GM18858 (cell line): ENCODE data around the gene SLC23A1.
"Not testable (repeated sequence)": the region's sequence is repeated elsewhere in the genome, so short reads cannot be mapped to it uniquely, and the experiment has no call there.

Experiments used
- ATAC-seq: cut with Tn5 transposase; IDR thresholded peaks from one replicate; pipeline ENCODE4 v1.9.1; 2021; ENCODE audit not compliant: unreplicated experiment

Gene SLC23A1

DNA sequence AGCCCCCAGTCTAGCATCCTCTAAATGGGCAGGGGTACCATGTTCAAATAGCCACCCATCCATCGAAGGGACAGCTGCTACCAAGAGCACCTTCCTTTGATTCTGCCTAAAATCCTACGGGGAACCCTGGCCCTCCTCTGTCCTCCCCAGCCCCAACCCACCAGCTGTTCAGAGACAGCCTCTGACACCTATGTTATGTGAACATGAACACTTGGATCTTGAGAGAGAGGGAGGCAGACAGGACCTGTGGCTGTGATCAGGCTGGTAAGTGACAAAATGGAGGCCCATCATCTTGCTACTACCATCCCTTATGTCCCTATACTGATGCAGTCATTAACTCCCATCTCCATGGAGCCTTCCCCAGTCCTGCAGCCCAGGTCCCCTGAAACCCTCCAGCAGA is 8.2 kb downstream of the SLC23A1 start:
- ATAC-seq = no peak

DNA sequence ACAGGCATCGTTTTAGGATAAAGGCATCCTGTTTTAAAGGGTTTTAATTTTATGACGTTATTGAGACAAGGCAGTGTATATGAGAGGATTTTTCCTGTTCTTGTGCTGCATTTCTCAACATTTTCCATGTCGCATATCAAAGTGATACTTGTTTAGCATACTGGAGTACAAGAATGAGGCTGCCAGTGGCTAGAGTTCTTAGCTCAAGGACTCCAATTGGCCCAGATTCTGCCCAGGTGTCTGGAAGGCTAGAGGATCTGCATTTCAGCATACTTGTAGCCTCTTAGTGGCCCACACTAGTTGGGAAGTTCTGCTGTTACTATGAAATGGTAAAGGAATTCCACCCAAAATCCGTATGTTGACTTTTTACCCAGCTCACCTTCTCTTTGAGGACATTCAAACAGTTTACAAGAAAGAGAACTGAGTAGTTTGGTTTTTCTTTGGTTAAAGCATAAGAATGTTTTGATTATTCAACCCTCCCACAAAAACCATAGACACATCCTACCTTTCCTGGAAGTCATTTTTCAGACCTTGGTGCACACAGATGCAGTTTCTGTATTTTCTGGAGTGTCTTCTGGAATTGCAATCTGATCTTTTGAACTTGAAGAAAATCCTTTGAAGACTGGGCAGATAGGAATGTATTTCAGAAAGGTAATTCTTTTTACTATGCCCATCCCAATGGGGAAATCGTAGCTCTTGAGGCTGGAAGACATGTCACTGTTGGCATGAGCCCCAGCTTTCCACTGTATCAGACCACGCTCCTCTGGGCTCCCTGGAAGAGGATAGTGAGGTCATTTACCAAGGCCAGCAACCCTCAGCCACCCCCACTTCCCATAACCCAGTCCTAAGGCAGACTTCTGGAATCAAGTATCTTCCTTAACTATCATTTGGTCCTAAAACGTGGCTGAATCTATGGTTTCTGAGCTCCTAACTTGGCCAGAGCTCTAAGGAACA is 11.3 kb downstream of the SLC23A1 start:
- ATAC-seq = no peak

GRCh38 chr5:139369181-139369580 is 13.9 kb downstream of the SLC23A1 start:
- no peak for ATAC-seq

GRCh38 chr5:139368613-139369012 is 14.5 kb downstream of the SLC23A1 start:
- ATAC-seq = no peak

- ATAC-seq = no peak
Observed at GRCh38 chr5:139364466-139364865, 18.6 kb downstream of the SLC23A1 start.

DNA sequence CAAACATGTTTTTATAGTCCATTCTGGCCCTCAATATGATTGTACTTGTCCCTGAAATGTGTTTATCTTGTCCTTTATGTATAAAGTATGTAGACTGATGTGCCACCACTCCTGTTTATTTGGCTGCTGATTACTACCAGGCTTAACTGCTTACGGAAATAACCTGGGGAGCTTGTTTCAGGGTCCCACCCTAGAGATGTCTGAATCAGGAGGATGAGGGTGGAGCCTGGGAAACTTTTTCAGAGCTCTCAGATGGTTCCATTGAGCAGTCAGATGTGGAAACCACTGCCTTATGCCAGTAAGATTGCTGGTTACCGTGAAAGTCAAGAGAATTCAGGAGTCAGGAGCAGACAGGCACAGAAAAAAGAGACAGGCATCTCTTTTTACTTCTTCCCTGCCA is 19.2 kb downstream of the SLC23A1 start:
- no peak for ATAC-seq

- ATAC-seq = no peak
Observed at GRCh38 chr5:139361835-139362429, 21.2 kb downstream of the SLC23A1 start.

DNA sequence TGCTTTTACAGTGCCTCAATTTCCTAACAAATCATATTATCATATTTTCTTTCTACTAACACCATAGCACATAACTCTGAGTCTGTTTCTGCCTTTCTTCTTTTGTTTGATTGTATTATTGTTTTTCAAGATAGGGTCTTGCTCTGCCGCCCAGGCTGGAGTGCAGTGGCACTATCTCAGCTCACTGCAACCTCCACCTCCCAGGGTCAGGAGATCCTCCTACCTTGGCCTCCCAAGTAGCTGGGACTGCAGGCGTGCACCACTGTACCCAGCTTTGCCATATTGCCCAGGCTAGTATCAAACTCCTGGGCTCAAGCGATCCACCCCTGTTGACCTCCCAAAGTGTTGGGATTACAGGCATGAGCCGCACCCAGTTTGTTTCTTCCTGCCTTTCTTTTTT is 22.7 kb downstream of the SLC23A1 start:
- no peak for ATAC-seq

GRCh38 chr5:139358064-139358463 is 25.0 kb downstream of the SLC23A1 start:
- ATAC-seq = no peak

- not testable (repeated sequence) for ATAC-seq
Observed at GRCh38 chr5:139355900-139356299, 27.2 kb downstream of the SLC23A1 start.

DNA sequence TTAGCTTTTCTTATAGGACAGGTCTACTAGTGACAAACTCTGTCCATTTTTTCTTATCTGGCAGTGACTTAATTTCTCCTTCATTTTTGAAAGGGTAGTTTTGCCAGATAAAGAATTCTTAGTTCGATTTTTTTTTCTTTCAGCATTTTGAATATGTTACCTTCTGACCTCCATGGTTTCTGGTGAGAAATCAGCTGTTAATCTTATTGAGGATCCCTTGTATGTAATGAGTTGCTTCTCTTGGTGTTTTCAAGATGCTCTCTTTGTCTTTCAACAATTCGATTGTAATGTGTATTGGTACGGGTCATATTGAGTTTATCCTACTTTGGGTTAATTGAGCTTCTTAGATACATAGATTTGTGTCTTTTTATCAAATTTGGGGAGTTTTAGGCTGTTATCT is 28.9 kb downstream of the SLC23A1 start:
- ATAC-seq = no peak

DNA sequence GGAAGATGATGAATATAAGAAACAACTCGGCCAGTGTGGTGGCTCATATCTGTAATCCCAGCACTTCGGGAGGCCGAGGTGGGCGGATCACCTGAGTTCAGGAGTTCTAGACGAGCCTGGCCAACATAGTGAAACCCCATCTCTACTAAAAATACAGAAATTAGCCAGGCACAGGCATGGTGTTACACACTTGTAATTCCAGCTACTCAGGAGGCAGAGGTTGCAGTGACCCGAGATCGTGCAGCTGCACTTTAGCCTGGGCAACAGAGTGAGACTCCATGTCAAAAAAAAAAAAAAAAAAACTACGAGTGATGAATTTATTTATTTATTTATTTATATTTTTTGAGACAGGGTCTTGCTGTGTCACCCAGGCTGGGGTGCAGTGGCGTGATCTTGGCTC is 35.2 kb downstream of the SLC23A1 start:
- not testable (repeated sequence) for ATAC-seq

- not testable (repeated sequence) for ATAC-seq
Observed at GRCh38 chr5:139345442-139345841, 37.7 kb downstream of the SLC23A1 start.

DNA sequence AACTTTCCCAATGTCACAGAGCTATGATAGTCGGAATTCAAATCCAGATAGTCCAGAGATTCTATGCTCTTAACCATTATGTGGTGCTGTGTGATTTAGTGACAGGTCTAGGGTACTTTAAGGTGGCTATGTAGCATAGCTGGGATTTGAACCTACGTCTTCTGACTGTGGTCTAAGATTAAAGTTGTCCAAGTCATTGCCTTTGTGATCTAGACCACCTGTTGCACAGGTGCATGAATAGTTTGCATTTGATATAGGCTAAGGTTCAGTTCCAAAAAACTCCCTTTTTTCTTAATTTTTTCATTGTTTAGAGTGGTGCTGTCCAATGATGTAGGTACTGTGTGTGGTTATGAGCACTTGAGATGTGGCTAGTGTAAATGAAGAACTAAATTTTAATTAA is 38.9 kb downstream of the SLC23A1 start:
- ATAC-seq = no peak

DNA sequence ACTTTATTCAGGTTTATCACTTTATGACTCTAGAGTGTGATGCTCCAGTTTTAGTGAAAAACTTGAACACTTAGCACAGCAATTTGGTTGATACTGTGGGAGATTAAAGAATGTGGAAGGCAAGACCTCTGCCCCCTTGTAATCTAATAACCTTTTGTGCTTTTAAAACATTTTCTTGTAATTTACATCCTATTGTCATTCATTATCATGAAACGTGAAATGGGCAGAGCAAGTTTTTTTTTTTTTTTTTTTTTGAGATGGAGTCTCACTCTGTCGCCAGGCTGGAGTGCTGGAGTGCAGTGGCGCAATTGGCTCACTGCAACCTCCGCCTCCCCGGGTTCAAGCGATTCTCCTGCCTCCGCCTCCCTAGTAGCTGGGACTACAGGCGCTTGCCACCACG is 39.6 kb downstream of the SLC23A1 start:
- no peak for ATAC-seq

GRCh38 chr5:139342423-139342723 is 40.7 kb downstream of the SLC23A1 start:
- ATAC-seq = peak; percentile 23

DNA sequence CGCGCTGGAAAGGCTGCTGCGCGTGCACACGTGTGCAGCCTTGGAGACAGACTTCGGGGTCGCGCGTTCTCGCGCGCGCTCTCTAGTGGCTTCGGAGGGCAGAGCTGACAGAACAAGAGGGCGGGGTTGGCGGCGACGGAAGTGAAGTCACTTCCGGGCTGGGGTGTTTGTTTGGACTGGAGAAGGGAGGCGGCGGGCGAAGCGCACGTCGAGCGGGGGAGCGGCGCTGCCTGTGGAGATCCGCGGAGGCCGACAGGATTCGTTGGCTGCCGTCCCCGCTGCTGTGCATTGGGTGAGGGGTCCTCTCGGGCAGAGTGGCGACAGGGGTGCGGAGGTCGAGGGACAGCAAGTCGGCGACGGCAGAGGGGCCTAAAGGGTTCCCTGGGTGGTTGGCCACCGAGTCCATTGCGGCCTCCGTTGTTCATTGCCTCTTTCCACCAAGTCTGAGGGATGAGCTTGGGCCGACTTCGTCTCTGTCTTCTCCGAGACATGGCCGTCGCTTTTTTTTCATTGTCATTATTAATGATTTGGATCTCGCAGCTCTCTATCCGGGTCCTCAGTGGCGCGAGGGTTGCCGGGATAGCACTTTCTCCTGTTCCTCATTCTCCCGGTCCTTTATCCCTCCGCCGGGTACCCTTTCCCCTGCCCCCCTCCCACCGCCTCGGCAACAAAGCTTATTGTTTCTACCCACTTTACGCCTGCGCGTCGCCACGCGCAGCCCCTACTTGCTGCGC is 41.2 kb downstream of the SLC23A1 start, which contains the start of gene PAIP2:
Gene PAIP2 (plus strand): TSS at position 166 of the 734 bp plus-strand sequence. CDS start 21,931 bp downstream, outside the sequence.
- ATAC-seq = peak; percentile 82

DNA sequence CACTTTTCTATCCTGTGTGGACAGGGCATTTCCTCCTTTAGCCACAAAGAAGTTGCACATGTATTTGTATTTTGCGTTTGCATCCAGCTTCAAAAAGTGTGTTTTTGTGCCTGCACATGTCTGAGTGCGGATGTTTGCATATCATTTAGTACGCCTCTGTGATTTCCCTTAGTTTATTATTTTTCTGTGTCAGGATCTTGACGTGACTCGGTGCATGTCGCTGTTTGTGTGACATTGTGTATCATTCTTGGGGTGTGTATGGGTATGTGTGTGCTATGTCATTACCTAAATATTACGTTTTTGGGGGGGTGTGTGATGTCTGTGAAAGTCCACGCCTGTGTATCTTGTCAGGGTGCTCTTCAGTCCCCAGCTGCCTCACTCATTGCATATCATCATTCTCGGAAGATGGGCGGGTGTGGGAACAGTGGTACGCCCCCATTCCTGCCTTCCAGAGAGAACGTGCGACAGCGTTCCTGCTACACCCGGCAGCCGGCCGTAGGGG is 41.9 kb downstream of the SLC23A1 start:
- no peak for ATAC-seq

DNA sequence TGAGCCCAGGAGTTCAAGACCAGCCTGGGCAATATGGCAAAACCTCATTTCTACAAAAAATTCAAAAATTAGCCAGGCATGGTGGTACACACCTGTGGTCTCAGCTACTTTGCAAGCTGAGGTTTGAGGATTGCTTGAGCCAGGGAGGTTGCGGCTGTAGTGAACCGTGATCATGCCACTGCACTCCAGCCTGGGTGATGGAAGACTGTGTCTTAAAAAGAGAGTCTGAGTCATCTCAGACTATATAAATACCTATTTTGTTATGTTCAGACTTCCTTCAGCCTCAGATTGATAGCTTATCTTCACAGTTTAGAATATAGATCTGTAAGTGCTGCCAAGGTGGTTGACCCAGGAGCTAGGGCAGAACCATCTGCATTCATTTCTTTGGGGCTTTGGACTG is 43.0 kb downstream of the SLC23A1 start:
- no peak for ATAC-seq

DNA sequence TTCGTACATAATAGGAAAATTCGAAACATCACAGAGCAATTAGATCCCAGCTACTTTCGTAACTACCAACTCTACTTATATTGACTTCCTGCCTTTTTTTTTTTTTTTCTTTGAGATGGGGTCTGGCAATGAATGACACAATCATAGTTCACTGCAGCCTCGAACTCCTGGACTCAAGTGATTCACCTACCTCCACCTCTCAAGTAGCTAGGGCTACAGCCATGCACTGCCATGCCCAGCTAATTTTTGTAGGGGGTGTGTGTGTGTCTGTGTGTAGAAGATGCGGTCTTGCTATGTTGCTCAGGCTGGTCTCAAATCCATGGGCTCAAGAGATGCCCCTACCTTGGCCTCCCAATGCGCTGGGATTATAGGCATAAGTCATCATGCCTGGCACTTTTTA is 47.3 kb downstream of the SLC23A1 start:
- no peak for ATAC-seq
